Activated T-cell treated with anti-CD3 and anti-CD28 coated beads for 4 hours (primary cell): ENCODE results near the gene SUB1.
A peak's percentile ranks its signal among the peaks of the same experiment; 100 is the strongest.
"Not testable (repeated sequence)": the region's sequence is repeated elsewhere in the genome, so short reads cannot be mapped to it uniquely, and the experiment has no call there.

Source experiments
- DNase-seq: peaks from one replicate; pipeline ENCODE4 v3.0.0-alpha.2; 2020

The SUB1 gene

DNA sequence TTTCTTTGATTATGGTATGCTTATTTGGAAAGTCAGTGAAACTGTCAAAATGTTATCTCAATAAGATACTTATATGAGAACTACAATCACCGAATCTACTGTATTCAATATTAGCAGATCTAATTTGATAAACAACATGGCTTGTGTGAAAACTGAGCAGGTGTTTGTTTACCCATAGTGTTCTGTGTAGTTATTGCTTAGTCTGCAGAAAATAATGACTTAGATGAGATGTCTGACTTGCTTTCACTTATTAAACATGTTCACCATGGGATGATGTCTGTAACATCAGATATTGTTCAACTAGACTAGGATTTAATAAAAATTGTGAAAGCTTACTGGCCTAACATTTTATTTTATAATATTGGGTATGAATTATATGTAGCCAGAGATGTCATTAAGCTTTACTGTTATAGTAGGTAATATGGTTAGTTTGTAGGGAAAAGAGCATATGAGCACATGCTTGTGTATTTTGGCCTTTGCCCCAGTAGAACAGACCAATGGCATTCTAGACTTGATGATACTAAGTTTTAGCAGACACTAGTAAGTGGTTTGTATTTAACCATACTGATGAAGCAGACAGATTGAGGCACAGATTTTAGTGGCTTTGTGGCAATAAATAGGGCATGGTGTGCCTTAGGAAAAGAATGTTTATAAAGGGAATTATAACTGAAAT is 16.4 kb downstream of the SUB1 start:
- DNase-seq: no peak

GRCh38 chr5:32602906-32603305 is 17.5 kb downstream of the SUB1 start:
- DNase-seq: no peak

DNA sequence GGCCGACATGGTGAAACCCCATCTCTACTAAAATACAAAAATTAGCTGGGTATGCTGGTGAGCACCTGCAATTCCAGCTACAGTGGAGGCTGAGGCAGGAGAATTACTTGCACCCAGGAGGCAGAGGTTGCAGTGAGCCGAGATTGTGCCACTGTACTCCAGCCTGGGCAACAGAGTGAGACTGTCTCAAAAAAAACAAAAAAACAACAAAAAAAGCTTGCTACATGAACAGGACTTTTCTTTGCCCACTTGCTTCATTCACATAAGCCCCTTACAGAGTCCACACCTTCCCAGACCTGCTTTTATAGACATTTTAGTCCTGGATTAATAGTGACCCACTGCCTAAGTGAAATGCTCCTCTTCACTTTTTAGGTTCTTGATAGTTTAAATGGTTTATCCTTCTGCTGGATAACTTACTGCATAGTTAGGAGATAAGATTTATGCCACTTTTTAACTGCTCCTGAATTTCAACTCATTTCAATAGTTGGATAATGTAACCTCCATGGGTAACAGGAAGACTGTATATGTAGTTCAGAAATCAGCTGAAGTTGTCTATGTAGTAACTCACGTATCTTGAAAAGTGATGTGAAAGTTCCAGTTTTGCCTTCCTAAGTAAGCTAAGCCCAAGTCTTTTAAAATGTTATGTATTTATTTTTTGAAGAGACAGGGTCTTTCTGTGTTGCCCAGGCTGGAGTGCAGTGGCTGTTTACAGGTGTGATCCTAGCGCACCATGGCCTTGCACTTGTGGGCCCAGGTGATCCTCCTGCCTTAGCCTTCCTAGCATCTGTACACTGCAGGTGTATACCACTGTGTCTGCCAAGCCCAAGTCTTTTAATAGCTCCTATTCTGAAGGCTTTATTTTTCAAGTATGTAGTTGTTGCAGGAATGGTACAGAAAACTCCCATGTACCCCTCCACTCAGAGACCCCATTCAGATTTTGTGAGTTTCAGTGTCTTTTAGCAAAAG is 19.7 kb downstream of the SUB1 start:
- DNase-seq: no peak

DNA sequence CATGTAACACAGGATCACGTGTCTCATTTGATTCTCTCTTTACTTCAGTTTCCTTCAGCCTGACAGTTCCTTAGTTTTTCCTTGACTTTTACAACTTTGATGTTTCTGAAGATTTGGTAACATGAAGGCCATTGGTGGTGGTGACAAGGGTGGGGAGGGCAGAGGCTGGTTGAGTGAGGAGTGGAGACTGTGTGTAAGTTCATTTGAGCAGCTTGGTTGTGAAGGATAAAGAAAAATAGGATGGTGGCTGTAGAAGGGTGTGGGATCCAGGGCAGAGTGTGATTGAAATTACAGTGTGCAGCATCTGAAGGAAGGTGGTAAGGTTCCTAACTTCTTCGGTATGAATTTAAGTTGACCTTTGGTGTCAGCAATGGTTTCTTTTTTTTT is 20.4 kb downstream of the SUB1 start:
- no peak for DNase-seq

DNA sequence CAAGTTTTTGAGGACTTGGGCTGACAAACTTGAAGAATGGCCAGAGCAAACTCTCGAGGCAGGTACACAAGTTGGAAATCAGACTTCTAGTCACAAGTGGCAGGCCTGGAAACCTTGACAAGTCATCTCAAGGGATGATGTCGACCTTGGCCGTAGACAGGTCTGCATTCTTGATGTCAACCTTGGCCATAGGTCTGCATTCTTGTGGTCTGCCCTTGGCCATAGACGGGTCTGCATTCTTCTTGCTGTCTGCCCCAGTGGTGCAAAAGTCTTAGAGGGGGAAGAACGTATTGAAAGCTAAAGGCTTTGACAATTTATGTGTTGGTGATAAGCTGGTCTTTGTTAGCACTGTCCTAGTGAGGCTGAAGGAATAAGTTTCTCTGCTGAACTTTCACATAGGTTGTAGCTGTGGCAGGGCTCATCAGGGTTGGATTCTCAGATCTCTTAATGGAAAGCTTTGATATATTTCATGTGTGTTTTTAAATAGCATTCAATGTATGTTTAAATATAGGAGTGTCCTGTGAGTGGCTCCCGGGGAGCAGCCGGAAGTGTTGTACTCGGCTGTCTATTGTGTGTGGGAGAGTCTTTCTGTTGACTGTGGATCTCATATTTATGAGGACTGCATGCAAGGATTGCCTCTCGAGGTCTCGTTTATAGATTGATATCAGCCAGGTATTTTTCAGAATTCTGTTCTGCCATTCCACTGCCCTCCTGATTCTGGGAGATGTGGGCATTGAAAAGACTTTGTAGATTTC is 27.0 kb downstream of the SUB1 start:
- DNase-seq: no peak

- DNase-seq: peak; percentile 87
Observed at GRCh38 chr5:32613050-32613672, 27.8 kb downstream of the SUB1 start.

GRCh38 chr5:32615236-32615635 is 29.9 kb downstream of the SUB1 start:
- DNase-seq: no peak

GRCh38 chr5:32618962-32619361 is 33.6 kb downstream of the SUB1 start:
- no peak for DNase-seq

DNA sequence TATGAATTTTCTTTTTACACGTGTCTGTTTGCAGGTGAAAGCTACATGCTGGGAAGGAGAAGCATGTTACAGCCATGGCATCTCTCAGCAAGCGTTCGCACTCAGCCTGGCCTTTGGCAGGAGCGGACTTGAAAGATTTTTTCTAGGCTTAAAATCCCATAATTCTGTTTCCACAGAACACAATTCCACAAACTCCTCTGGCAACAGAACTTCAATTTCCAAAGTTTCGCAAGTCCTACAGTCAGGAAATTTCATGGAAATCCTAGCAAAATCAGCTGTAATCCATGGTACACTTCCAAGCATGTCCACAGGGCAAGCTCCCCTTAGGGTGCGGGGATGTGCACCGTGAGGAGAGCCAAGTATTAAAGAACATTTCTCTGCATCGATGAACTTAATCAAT is 35.9 kb downstream of the SUB1 start:
- DNase-seq: no peak

DNA sequence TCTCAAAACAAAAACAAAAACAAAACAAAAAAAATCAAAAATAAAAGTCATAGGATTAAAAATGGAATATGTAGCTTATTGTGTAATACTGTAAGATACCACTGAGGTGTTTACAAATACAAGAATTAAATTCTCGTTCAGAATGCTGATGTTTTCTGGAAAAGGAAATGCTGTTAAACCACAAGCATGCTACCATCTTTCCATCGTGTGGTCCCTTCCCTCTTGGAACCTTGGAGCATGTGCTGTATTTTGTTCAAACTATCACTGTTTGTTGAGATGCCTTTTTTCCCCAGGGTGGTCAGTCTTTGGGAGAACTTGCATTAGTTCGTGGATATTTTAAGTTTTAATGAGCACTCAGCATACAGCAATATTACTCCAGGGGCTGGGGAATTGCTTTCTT is 39.7 kb downstream of the SUB1 start:
- no peak for DNase-seq

DNA sequence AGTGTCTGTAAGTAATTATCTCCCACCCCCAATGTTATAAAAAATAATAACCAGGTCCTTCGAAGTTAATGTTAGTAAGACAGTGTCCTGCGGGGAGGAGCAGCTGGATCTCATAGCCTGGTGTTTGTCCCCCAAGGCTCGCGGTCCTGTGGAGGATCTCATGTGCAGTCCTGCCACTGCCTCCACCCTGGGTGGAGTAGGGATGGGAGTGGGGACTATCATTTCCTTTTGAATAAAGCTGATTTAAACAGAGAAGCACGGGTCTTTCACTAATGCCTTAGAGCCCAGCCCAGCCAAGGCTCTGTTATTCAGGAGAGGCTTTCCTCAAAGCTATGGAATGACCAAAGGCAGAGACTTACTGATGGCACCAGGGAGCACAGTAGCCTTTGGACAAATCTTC is 40.2 kb downstream of the SUB1 start:
- DNase-seq: no peak

DNA sequence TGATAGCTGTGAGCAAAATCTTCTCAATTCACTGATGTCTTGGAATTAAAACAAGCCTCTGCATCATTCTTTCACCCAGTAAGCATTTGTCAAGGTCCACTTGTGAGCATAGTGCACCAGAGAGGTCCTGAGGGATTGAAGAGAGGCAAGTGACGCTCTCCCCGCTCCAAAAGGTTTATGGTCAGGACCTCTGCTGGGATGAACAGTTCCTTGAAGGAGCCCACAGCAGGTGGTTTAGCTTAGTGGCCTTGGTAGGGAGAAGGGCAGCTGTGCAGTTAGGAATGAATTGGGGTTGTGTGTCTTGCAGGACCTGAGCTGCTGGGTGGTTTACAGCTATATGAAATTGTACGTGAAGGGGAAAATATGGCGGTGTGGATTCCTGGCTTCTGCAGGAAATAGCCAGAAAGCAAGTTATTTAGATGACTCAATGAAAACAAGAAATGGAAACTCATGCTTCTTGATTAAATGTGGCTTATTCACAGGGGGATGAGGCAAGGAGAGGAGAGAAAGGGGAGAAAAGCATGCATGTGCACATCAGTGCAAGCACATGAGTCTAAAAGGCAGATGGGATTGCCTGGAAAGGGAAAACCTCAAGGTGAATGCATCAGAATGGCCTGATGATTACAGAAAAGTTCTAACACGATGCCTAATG is 42.0 kb downstream of the SUB1 start:
- no peak for DNase-seq

DNA sequence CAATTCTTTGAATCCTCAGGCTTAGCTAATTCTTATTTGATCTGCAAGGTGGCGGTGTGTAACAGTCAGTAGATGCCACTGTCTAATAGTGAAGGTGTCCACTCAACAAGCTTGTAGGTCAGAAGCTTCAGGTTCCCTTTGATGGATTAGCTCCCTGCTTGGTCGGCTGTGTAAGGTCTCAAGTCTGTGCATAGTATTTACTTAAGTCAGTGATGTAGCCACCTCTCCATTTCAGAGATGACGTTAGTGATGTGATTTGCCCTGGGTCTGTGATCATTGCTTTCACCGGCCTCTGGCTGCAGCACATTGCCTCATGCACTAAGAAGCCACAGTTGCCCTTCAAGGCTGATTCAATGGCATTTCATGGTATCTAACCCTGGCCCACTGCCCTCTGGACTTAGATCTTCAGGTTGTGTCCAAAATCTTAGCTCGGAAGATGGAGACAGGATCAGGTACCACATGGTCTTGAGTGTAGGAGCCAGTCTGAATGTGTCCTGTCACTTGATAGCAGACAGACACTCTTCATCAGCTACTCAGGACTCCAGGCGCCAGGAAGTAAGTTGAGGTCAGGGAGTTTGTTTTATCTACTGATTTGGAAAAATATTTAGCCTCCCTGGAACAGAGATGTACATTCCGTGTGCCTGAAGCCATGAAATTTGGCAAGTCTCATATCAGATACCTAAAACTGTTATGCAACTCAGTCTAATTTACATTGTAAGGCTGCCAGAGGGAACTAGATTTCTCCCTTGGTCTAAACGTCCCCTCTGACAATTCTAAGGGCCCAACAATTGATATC is 42.9 kb downstream of the SUB1 start:
- no peak for DNase-seq

DNA sequence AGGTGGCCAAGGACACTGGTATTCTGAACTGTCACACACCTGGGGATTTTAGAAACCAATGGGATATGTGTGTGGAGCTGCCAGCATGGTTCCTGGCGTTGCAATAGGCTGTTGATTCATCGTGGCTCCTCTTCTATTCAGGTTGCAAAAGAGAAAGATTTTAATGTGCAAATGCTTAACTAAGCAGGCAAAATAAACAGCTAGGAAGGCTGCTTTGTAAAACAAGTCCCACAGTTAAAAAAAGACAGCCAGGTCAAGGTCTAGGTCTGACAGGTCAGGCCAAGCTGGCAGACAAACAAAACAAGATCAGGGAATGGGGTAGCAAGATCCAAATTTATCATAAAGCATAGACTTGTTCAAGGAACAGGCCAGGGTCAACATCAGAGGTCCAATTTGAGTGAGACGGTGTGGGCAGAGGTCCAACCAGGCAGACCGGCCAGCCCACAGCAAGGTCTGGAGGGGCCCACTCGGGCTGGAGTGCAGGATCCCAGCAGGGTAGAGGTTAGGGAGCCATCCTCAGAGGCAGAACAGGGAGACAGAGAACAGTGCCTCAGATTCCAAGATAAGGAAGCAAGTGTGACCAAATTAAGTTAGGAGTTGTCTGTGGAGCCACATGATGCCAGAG is 45.6 kb downstream of the SUB1 start:
- DNase-seq: no peak

GRCh38 chr5:32633017-32633416 is 47.7 kb downstream of the SUB1 start:
- DNase-seq: not testable (repeated sequence)

DNA sequence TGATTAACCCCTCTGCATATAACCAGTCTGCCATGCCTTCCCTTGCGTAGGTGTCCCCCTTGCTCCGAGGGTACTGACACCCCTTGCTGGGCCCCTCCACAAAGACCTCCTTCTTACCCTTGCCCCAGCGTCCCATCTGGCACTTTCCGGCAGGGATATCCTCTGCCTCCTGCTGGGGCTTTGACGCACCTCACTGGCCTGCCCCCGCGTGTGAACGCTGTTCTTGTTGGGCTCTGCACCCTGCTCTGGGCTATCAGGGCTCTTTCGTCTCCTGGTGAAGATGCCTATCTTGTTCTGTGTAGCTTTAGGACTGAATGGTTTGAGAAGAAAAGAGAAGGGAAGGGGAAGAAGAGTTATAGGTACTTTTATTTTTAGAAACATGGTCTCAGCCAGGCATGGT is 53.0 kb downstream of the SUB1 start:
- DNase-seq: no peak

DNA sequence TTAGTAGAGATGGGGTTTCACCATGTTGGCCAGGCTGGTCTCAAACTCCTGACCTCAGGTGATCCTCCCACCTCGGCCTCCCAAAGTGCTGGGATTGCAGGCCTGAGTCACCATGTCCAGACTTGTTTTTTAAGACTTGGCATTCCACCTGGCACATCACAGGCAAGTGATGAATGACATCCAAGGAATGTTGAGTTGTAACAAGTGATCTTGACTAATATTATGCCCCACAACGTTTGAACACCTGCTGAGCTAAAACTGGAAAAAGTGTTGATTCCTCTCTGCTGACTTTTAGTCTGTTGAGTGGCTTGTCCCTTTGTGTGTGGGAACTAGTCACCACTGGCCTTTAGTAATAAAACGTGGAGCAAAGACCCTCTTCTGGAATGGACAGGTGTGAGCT is 54.6 kb downstream of the SUB1 start:
- DNase-seq: no peak

- no peak for DNase-seq
Observed at GRCh38 chr5:32642276-32643002, 57.1 kb downstream of the SUB1 start.

DNA sequence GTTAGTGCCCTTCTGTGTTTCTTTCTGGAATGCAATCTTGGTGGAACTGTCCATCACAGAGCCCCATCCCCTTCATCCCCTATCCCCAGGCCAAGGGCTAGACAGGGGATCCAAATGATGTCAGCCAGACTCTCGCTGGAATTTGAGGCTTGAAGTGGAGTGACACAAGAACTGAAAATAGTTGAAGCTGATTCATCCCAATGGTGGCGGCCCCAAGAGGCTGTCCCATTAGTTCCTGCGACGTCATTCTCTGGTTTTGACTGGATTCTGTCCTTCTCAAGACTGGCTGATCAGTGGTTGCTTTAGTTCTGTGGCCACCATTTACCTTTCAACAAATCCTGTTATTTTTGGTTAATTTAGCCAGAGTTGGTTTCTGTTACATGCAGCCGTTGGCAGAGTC is 59.9 kb downstream of the SUB1 start:
- DNase-seq: no peak
